Posterior vena cava (tissue), 2 donors: ENCODE results near the gene GCC2. TPM values are rescaled to one million over a fixed set of nuclear protein-coding genes. Genes with fewer than 3 reads are reported as not detected.

Experiments used
- DNase-seq: peaks from one replicate; pipeline ENCODE4 v3.0.0-alpha.2; 2020; ENCODE audit warnings: low spot score
- intact Hi-C, 2 donors: fragments of 100-400 bp; cut with DNase I; formaldehyde crosslinking; loops; one replicate each; pipeline versions ENCODE4 v1.14.1 to v1.14.2; 2022 to 2023
- long read RNA-seq, 2 donors: library from polyadenylated mRNA; unstranded; transcript quantifications; one replicate each; pipeline ENCODE4 v2.0.0, GENCODE V29; 2020 to 2021
- total RNA-seq, 2 donors: library from RNA; stranded (reverse); fragmentation: NEBNext Ultra II Directional; extraction: Animal tissue kit (Norgen Biotek cat#: 25700); gene quantifications; one replicate each; pipeline ENCODE4 v1.2.1, GENCODE V29; 2021
- donor health status: DM: yes; HTN: yes; CAD: no.
- donor health status: DM: yes; HTN: yes; CAD: no.

The GCC2 gene, protein sequence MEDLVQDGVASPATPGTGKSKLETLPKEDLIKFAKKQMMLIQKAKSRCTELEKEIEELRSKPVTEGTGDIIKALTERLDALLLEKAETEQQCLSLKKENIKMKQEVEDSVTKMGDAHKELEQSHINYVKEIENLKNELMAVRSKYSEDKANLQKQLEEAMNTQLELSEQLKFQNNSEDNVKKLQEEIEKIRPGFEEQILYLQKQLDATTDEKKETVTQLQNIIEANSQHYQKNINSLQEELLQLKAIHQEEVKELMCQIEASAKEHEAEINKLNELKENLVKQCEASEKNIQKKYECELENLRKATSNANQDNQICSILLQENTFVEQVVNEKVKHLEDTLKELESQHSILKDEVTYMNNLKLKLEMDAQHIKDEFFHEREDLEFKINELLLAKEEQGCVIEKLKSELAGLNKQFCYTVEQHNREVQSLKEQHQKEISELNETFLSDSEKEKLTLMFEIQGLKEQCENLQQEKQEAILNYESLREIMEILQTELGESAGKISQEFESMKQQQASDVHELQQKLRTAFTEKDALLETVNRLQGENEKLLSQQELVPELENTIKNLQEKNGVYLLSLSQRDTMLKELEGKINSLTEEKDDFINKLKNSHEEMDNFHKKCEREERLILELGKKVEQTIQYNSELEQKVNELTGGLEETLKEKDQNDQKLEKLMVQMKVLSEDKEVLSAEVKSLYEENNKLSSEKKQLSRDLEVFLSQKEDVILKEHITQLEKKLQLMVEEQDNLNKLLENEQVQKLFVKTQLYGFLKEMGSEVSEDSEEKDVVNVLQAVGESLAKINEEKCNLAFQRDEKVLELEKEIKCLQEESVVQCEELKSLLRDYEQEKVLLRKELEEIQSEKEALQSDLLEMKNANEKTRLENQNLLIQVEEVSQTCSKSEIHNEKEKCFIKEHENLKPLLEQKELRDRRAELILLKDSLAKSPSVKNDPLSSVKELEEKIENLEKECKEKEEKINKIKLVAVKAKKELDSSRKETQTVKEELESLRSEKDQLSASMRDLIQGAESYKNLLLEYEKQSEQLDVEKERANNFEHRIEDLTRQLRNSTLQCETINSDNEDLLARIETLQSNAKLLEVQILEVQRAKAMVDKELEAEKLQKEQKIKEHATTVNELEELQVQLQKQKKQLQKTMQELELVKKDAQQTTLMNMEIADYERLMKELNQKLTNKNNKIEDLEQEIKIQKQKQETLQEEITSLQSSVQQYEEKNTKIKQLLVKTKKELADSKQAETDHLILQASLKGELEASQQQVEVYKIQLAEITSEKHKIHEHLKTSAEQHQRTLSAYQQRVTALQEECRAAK (N-terminal part only)
- 10 to 100 TPM; 35.8 to 39.8 TPM for total RNA-seq
- long read RNA-seq, donor 1, partial matches to known transcripts = 8 of 12 reads
- long read RNA-seq, donor 1, other reads (novel, unspliced or antisense) = 3 of 12 reads
- long read RNA-seq, donor 2, full-length matches to known transcripts = 5 of 36 reads
- long read RNA-seq, donor 2, partial matches to known transcripts = 26 of 36 reads
- long read RNA-seq, donor 2, other reads (novel, unspliced or antisense) = 5 of 36 reads

DNA sequence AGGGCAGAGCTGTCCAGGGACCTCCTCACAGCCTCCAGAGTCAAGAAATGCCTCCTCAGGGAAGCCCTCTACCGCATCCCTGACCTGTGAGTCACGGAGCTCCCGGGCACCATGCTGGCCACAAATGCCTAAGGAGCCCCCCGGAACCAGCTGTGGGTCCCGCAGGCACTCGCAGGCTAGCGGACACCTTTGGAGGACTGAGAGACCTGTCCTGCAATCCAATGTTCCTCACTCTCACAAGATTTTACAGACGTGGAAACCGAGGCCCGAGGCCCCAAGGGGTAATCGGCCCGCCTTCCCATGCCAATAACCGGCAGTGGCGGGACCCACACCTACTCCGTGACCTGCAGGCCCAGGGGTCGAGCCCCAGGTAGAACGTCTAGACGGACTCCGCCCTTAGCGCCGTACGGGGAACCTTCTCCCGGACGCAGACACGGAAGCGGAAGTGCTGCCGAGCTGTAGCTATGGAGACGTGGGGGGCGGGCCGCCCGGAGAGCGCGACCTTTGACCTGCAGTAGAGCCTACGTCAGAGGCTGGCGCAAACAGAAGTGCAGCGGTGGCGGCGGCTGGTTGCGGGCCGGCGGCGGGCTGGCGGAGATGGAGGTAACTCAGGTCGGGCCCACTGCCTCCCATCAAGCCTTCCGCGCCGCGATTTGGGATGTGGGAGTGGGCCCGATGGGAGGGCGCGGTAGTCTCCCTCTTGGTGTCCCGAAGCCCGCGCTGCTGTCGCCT is at the start of gene GCC2:
GCC2 (plus strand) TSS at position 529 of the 732 bp plus-strand sequence; CDS start at position 598, 69 bp downstream.
- intact Hi-C loops = loop anchor here in 1 of 2 donors (5.0 kb wide), 1 partner anchor 1597 kb away; no protein-coding TSS in a partner anchor
- DNase-seq = peak; percentile 99

DNA sequence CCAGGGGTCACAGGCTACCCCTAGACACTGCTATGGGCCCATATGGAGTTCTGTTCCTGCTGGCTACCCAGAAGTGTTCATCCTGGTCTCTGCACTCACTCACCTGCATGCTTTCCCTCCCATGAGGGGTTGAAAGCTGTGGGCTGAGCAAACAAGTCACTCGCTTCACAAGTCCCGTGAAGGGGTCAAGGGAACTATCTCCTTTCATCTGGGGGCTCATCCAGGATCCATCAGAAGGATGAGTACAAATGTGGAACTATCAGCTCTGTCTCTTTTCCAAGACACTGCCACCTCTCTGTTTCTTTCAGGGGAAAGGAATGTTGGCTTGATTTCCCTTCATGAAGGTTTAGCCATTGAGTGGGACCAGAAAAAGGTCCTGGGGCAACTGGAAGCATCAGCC is 49.5 kb upstream of the GCC2 start:
- no peak for DNase-seq
- intact Hi-C loops = no loop called here

DNA sequence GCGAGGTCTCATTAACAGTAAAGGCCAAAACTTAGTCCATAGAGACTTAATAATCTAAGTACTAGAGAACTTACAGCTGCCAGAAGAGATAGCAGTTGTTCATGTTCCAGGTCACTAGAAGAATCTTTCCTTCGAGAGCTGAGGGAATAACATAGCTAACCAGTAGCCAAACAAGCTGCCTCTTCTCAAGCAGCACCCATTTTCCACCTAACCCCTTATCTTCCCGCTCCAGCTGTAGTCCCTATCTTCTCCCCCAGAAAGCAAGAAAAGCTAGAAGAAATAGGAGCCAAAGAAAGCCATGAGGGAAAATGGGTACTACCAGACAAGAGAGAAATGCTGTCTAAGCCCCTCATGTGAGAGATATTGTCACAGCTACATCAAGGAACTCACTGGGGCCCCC is 47.2 kb upstream of the GCC2 start:
- no peak for DNase-seq
- intact Hi-C loops = no loop called here

DNA sequence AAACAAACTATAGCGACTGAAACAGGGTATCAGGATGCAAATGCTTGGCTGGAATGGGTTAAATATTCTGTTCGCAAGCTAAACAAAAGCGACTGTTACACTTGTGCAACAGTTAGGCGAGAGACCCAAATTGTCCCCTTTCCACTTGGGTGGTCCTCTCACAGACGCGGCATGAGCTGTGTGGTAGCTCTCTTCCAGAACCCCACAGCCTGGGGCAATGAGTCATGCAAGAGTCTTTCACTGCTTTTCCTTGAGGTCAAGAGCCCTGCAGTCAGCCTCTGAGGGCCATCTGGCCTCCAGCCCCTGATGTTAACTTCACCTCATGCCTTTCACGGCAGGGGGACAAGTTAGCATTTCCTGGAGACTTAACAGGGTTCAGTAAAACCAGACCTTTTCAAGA is 45.5 kb upstream of the GCC2 start:
- DNase-seq = no peak
- intact Hi-C loops = no loop called here

DNA sequence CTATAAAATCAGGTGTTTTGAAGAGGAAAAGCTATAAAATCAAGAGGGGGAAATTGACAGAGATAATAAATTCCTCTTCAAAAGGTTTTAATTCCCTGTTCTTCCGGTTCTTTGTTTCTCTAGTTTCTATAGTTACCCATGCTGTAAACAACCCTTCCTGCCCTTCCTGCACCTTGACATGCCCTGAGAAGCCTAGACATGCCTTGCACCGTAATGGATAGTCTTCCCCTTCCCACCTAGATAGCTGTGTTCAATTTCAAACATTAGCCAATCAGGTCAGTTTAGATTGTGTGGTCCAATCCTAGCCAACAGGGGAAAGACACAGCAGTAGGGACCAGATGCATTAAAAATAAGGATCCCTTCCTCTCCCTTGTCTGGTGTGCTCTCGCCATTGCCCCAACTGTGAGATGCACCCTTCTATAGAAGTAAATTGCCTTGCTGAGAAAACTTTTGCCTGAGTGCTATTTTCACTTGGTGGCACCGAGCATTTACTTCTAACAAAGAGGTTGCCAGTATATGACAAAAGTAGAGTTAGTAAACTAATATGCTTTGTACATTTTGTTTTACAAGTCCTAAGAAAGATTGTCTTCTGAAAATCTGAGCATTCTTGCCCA is 44.1 kb upstream of the GCC2 start:
- intact Hi-C loops = no loop called here

DNA sequence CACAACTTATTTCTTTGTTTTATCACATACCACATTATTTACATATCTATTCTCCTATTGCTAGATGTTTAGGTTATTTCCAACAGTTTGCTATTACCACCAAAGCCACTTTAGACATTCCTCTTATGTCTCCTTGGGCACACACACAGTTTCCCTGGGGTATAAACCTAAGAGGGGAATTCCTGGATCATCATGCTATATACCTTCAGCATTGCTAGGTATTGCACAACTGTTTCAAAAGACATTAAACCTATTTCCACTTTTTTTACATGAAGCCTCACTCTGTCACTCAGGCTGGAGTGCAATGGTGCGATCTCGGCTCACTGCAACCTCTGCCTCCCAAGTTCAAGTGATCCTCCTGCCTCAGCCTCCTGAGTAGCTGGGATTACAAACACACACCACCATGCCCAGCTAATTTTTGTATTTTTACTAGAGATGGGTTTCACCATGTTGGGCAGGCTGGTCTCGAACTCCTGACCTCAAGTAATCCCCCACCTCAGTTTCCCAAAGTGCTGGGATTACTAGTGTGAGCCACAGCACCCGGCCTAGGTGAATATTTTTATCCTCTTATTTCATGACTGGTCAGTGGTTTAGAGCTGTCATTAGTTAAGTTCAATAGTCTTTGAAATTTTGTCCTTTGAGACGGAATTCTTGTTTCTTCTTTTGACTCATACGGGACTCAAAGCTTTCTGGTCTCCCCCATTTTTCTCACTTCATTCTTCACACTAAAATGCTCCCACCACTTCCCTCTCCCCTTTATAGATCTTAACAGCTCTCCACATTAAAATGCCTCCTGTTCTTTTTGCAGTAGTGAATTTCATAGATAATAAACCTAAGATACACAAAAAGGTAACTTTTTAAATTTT is 40.9 kb upstream of the GCC2 start:
- no peak for DNase-seq
- intact Hi-C loops = no loop called here

More for the DNA sequence above, 44.1 kb upstream of the GCC2 start:
- no peak for DNase-seq

DNA sequence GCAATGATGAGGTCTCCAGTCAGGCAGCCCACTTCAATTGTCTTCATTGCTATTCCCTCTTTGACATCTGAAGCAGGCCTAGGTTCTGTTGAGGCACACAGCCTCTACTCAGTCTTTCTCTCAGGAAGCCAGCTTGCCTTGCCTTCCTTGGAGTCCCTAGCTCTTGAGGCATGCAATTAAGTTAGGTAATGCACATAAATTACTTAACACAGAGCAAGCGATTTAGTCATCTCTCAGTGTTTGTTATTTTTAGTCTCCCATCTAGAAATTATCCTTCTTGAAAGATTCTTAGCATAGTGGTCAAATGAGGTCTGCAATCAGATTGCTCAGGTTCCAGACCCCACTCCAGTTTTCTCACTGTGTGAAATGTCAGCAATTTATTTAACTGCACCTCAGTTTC is 39.2 kb upstream of the GCC2 start:
- DNase-seq = no peak
- intact Hi-C loops = no loop called here

DNA sequence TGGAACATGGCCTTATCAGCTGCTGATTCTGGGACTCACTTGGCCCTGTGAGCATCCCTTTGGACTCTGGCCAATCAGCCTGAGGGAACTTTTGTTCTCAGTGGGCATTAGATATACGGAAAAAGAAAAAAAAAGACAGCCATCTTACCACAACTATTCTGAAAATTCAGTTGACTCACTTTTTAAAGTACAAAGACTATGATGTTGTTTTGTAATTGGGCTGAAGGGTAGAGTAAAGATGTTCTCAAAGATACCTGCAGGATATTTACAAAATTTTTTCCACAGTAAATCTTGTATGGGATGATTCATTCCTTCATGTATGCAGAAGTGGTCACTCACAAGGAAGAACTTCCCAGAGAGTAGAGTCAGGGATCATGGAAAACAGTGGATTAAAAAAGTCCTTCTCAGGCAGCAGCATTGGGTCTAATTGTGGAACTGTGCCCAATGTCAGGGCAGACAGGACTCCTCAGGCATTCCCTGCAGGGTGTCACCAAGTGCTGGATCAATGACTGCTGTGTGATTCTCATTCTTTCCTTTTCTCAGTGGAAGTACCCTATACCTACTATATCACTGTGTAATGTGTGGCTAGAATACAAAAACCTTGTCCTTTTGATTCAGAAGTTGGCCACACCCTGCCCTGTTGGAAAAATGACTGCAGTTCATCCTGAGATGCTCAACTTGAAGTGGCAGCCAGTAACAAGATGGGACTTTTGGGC is 35.9 kb upstream of the GCC2 start:
- DNase-seq = no peak
- intact Hi-C loops = no loop called here

DNA sequence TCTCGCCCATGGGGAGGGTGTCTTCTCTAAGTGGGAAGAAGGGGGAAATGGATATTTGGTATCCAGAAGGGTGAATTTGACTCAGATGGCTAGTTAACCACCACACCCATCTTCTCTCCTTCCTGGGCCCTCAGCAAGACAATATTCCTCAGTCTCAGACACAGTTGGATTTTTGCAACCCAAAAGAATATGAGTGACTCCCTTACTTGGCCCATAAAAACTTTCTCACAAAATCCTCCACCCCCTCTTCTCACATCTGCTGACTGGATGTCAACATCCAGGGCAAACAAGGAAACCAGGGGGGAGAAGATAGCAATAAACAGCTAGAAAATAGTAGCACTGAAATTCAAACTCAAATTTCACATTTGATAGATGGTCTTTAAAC is 35.3 kb upstream of the GCC2 start:
- DNase-seq = no peak
- intact Hi-C loops = no loop called here

DNA sequence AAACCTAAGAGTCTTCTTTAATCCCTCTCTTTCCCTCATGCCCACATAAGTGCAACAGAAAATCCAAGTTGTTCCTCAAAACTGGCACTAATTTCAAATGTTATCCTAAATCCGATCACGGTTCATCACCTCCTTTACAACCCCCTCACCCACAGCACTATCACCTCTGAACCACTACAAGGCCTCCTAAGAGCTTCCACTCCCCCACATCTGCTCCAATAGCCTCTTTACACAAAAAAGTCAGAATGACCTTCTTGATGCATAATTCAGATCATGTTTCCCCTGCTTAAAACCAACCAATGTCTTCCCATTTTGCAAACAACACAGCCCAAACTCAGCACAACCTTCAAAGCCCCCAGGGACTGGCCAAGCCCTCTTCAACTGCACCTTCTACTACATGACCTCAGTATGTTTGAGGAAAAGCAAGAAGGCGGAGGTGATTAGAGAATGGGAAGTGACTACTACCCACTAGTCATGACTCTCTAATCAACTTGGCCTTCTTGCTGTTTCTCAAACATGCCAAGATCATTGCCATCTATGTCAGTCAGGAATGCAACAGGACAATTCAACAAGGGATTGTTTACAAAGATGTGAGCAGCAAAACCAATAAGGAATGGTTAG is 34.6 kb upstream of the GCC2 start:
- intact Hi-C loops = no loop called here

DNA sequence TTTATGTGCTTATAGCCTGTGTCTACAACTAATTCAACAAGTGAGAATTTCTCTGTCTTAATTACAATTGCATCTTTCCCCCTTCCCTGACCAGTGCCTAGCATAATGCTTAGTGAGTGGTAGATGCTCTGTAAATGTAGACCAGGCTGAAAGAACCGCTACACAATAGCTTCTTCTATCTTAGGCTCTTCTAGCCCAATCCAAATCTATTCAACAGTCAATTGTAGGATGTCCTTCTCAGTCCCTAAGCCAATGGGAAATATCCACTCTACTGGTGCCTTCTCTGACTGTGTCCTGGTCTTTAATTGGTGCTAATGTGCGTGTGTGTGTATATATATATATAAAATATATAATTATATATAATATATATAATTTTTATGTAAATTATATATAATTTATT is 34.1 kb upstream of the GCC2 start:
- intact Hi-C loops = no loop called here
- no peak for DNase-seq

More for the DNA sequence above, 34.6 kb upstream of the GCC2 start:
- no peak for DNase-seq

DNA sequence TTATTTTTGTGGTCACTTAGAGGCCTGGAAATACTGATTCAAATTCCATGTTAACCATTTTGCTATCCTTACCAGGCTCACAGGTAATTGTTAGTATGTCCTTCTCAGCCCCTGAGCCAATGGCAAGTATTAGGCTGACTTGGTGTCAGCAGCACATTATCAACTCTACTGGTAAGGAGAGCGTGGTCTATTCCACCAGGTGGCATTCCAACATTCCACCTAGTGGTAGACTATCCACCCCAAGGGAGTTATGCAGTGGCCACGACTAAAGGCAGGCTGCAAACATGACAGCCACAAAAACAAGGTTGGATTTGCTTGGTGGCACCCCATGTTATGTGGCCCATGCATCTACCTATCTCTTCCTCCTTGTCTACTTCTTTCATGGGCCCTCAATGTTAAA is 31.8 kb upstream of the GCC2 start:
- no peak for DNase-seq
- intact Hi-C loops = no loop called here

DNA sequence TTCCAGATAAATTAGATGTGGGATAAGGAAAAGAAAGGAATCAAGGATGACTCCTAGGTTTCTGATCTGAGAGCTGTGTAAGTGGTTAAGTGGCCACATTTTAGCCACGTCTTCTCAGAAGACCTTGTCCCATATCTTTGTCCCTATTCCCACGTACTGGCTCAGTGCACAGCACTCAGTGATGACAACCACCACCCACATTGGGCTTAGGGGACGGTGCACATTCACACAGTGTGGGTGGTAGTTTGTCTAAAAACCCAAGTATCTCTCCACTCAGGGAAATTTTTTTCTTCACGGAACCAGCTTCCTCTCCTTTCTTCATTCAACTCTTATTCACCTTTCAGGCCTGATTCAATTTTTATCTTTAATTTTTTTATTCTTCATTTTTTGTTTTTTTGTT is 30.6 kb upstream of the GCC2 start:
- intact Hi-C loops = no loop called here
- DNase-seq = no peak

DNA sequence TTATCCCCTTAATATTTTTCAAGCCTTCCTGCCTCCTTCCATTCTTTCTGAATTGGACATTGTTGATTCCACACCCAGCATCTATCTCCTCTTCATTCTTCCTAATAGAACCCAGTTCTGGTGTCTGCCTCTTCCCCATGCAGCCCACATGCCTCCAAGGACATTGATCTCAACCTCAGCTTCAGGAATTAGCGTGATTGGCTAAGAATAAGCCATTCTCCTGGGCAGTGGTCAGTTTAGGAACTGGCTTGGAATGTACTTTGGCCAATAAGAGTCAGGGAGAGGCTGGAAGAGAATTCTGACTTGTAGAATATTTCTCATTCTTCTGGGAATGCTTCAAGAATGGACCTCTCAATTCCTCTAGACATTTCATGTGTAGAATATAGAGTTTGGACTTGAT is 25.9 kb upstream of the GCC2 start:
- no peak for DNase-seq
- intact Hi-C loops = no loop called here

DNA sequence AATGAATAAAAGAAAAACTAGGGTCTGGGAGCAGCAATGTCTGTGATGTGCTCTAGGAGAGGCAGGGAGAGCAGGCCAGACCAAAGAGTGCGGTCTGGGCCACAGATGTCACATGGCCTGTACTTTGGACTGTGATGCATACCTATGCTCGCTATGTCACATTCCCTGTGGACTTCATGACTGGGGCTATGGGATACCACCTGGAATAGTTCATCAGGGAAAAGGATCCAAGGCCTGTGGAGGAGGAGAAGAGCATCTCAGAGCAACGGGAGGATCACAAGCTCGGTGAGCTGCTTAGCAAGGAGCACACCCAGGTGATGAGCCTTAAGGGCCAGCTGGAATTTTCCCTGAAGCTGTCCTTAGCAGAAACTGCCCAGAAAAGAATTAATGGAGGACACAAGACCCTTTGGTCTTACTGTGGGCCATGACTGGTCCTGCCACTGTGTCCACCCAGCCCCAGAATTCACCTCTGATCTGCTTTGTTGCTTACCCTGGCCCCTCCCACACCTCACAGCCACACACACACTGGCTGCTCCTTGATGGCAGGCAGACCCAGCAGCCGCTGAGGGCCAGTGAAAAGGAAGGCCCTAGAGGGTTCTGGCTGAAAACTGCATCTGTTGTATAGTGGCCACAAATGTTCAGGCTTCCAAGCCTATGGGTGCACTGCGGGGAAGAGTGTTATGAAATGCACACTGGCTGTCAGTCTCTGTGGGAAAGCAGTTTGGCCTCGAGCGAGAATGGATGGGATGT is 25.3 kb upstream of the GCC2 start:
- intact Hi-C loops = no loop called here
- no peak for DNase-seq
